Ishikawa (cell line): ENCODE data around the gene PTTG1.

ENCODE experiments used
- CEBPB ChIP-seq: IDR thresholded peaks from 2 replicates; pipeline ENCODE4 v1.6.1; 2012
- CREB1 ChIP-seq: IDR thresholded peaks from 2 replicates; pipeline ENCODE4 v1.6.1; 2012; ENCODE audit warnings: low read depth
- EGR1 ChIP-seq: IDR thresholded peaks from 2 replicates; pipeline ENCODE4 v1.6.1; 2012
- EP300 ChIP-seq: IDR thresholded peaks from 2 replicates; pipeline ENCODE4 v1.6.1; 2012; ENCODE audit warnings: borderline replicate concordance
- FOXM1 ChIP-seq: IDR thresholded peaks from 2 replicates; pipeline ENCODE4 v1.6.1; 2012; ENCODE audit warnings: low read depth, borderline replicate concordance
- NFIC ChIP-seq: IDR thresholded peaks from 2 replicates; pipeline ENCODE4 v1.6.1; 2012
- RAD21 ChIP-seq: IDR thresholded peaks from 2 replicates; pipeline ENCODE4 v1.6.1; 2012; ENCODE audit warnings: low read depth
- TAF1 ChIP-seq: IDR thresholded peaks from 2 replicates; pipeline ENCODE4 v1.6.1; 2012; ENCODE audit warnings: low read depth, mild to moderate bottlenecking
- TCF12 ChIP-seq: IDR thresholded peaks from 2 replicates; pipeline ENCODE4 v1.6.1; 2012; ENCODE audit warnings: low read depth
- TEAD4 ChIP-seq: IDR thresholded peaks from 2 replicates; pipeline ENCODE4 v1.6.1; 2012
- YY1 ChIP-seq: IDR thresholded peaks from 2 replicates; pipeline ENCODE4 v1.6.1; 2012; ENCODE audit warnings: low read depth
- ZBTB7A ChIP-seq: IDR thresholded peaks from 2 replicates; pipeline ENCODE4 v1.6.1; 2012; ENCODE audit warnings: low read depth
- TF ChIP-seq, protein P1 (sequence below): IDR thresholded peaks from 2 replicates; pipeline ENCODE4 v1.6.1; 2012; ENCODE audit warnings: low read depth, mild to moderate bottlenecking
- TF ChIP-seq, protein P2 (sequence below): IDR thresholded peaks from 2 replicates; pipeline ENCODE4 v1.6.1; 2012
- TF ChIP-seq, protein P3 (sequence below): IDR thresholded peaks from 2 replicates; pipeline ENCODE4 v1.6.1; 2012

PTTG1 gene

DNA sequence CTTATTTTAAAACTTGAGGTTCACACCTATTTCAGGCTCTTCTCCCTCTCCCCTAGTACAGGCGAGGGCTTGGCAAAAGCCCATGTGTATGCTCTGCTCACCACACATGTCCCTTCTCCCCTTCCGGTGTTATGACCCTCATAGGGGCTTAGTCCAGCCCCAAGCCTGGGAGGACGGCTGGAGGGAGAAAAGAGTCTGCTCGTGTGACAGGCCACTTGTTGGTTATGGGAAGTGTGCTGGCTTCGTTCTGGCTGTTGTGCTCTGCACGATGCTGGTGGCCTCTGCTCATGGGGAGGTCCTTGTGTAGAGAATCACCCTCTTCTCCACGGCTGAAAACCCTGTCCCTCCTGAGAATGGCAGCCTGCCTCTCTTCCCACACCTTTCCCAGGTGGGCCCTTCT is 11.1 kb downstream of the PTTG1 start:
- TF ChIP-seq TEAD4: no peak
- no peak for TF ChIP-seq EGR1
- TF ChIP-seq FOXM1: no peak
- no peak for TF ChIP-seq NFIC
- TF ChIP-seq, protein P1, sequence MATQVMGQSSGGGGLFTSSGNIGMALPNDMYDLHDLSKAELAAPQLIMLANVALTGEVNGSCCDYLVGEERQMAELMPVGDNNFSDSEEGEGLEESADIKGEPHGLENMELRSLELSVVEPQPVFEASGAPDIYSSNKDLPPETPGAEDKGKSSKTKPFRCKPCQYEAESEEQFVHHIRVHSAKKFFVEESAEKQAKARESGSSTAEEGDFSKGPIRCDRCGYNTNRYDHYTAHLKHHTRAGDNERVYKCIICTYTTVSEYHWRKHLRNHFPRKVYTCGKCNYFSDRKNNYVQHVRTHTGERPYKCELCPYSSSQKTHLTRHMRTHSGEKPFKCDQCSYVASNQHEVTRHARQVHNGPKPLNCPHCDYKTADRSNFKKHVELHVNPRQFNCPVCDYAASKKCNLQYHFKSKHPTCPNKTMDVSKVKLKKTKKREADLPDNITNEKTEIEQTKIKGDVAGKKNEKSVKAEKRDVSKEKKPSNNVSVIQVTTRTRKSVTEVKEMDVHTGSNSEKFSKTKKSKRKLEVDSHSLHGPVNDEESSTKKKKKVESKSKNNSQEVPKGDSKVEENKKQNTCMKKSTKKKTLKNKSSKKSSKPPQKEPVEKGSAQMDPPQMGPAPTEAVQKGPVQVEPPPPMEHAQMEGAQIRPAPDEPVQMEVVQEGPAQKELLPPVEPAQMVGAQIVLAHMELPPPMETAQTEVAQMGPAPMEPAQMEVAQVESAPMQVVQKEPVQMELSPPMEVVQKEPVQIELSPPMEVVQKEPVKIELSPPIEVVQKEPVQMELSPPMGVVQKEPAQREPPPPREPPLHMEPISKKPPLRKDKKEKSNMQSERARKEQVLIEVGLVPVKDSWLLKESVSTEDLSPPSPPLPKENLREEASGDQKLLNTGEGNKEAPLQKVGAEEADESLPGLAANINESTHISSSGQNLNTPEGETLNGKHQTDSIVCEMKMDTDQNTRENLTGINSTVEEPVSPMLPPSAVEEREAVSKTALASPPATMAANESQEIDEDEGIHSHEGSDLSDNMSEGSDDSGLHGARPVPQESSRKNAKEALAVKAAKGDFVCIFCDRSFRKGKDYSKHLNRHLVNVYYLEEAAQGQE: no peak
- no peak for TF ChIP-seq ZBTB7A
- no peak for TF ChIP-seq TAF1

DNA sequence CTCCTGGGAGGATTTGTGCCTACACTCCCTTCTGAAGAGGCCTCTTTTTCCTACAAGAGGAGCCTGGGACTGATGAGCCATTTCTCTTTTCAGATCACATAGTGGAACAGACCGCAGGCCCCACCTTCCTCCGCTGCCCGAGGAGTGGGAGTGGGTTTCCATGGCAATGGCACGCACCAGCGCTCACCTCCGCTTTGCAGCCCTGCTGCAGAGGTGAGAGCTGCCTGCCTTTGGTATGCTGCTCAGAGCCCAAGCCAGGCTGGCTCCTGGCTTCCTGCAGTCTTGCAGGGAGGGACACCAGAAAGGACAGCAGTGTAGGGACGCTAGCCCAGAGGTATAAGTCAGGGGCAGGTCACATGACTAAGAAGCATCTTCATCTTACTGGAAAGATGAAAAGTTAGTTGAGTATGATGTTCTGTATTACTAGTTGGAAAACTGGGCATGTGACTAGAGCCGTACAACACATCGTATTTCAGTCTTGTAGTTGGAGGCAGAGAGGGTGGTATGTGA is 12.4 kb downstream of the PTTG1 start:
- 0 out of 2 replicates have a peak, but pooled peaks have one; percentile 34 for TF ChIP-seq TEAD4
- no peak for TF ChIP-seq FOXM1
- TF ChIP-seq, protein P2, sequence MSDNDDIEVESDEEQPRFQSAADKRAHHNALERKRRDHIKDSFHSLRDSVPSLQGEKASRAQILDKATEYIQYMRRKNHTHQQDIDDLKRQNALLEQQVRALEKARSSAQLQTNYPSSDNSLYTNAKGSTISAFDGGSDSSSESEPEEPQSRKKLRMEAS: no peak
- TF ChIP-seq, protein P3, sequence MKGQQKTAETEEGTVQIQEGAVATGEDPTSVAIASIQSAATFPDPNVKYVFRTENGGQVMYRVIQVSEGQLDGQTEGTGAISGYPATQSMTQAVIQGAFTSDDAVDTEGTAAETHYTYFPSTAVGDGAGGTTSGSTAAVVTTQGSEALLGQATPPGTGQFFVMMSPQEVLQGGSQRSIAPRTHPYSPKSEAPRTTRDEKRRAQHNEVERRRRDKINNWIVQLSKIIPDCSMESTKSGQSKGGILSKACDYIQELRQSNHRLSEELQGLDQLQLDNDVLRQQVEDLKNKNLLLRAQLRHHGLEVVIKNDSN: peak; percentile 60
- TF ChIP-seq EGR1: peak; percentile 67
- TF ChIP-seq CEBPB: no peak
- no peak for TF ChIP-seq RAD21
- TF ChIP-seq EP300: no peak

DNA sequence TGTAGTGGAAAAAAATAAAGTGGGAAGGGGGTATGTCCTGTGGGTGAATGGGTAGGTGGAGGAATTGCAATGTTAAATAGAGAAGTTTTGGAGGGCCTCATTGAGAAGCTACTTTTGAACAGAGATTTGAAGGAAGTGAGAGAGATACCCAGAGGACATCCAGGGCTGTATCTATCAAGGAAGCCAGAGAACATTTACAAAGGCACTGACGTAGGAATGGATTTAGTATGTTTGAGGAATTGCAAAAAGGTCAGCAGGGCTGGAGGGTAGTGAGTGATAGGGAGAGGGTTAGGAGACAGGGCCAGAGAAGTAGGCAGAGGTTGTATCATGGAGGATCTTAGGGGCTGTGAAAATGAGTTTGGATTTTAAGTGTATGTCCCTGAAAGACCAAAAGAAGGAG is 13.9 kb downstream of the PTTG1 start:
- TF ChIP-seq CEBPB: no peak
- TF ChIP-seq, protein P2: no peak
- TF ChIP-seq TEAD4: no peak
- TF ChIP-seq, protein P3: no peak
- TF ChIP-seq CREB1: no peak
- TF ChIP-seq ZBTB7A: no peak
- TF ChIP-seq NFIC: no peak
- TF ChIP-seq, protein P1: no peak
- no peak for TF ChIP-seq EGR1
- TF ChIP-seq TAF1: no peak
- TF ChIP-seq TCF12: no peak
- TF ChIP-seq RAD21: no peak
- no peak for TF ChIP-seq EP300
- no peak for TF ChIP-seq FOXM1
- no peak for TF ChIP-seq YY1

DNA sequence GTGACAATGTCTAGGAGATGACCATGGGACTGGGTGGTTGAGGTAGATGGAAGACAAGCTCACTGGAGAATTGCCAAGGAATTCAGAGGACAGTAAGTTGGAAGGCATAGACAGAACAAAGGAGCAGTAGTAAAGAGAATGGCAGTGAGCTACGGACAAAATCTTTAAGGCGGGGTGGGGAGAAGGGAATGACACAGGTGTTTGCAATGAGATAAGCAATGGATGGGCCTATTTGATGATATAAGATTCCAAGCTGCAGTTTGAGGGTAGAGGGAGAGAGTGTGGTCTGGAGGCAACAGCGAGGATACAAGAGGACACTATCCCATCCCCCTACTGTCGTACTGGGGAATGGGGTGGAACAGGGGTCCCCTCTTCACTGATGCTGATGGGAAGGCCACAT is 14.4 kb downstream of the PTTG1 start:
- TF ChIP-seq TAF1 (no peak), TEAD4 (no peak), EP300 (no peak), NFIC (no peak), CREB1 (no peak), TCF12 (no peak), ZBTB7A (no peak)
- TF ChIP-seq, protein P2: no peak
- TF ChIP-seq, protein P1: no peak
- TF ChIP-seq, protein P3: no peak

DNA sequence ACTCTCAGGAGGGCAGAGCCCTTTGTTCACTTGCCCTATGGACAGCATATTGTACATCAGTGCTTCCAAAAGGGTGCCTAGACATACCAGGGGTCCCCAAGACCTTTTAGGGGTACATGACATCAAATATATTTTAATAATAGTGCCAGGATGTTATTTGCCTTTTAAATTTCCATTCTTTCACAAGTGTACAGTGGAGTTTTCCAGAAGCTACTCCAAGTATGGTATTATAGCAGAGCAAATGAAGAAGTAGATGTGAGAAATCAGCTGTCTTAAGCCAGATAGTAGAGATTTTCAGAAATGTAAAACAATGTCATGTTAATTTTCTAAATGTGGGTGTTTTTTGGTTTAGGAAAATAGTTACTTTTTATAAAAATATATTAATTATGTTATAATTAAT is 15.6 kb downstream of the PTTG1 start:
- TF ChIP-seq NFIC: no peak
- no peak for TF ChIP-seq FOXM1
- TF ChIP-seq TCF12: no peak
- no peak for TF ChIP-seq TAF1
- TF ChIP-seq, protein P1: no peak
